Adrenal gland (tissue), 12 donors: ENCODE data around the gene AFAP1L2. TPM values are rescaled to one million over a fixed set of nuclear protein-coding genes. Genes with fewer than 3 reads are reported as not detected.

ENCODE experiments used
- DNase-seq, 7 donors: peaks; one replicate each; pipeline ENCODE4 v3.0.0-alpha.2; 2019 to 2020
- H3K27ac ChIP-seq, 5 donors: fragments of 200-600 bp; sonication (generic) in 4 of 5; 1 replicate in 3 of 5; 2 replicates in 2 of 5; pipeline versions ENCODE4 v1.5.1 to v1.8.0; 2016 to 2020; ENCODE audit warnings: mild to moderate bottlenecking in 1 of 5
- H3K27me3 ChIP-seq: fragments of 200-600 bp; 2 replicates; pipeline ENCODE4 v1.8.0; 2021
- H3K36me3 ChIP-seq, 2 donors: fragments of 200-600 bp; replicated peaks in 1 of 2; 1 replicate in 1 of 2; 2 replicates in 1 of 2; pipeline versions ENCODE4 v1.5.1 to v1.8.0; 2018 to 2022
- H3K4me1 ChIP-seq, 2 donors: fragments of 200-600 bp; replicated peaks in 1 of 2; 1 replicate in 1 of 2; 2 replicates in 1 of 2; pipeline versions ENCODE4 v1.5.1 to v1.8.0; 2018 to 2021
- H3K4me3 ChIP-seq, 4 donors: fragments of 200-600 bp; sonication (generic) in 3 of 4; one replicate each; pipeline ENCODE4 v1.5.1; 2016 to 2018
- H3K9me3 ChIP-seq, 3 donors: fragments of 200-600 bp; sonication (generic) in 1 of 3; replicated peaks in 1 of 3; 1 replicate in 2 of 3; 2 replicates in 1 of 3; pipeline versions ENCODE4 v1.5.1 to v1.8.0; 2016 to 2021
- CTCF ChIP-seq, 6 experiments: fragments of 450-650 bp in 4 of 6; fragments of 200-600 bp in 2 of 6; sonication (generic) in 1 of 6; IDR thresholded peaks; 1 replicate in 5 of 6; 2 replicates in 1 of 6; pipeline versions ENCODE4 v1.5.1 to v1.8.0; 2016 to 2021; ENCODE audit warnings: antibody characterized with exemption in 6 of 6, mild to moderate bottlenecking in 2 of 6, moderate library complexity in 1 of 6
- POLR2A ChIP-seq, 2 donors: fragments of 450-650 bp; IDR thresholded peaks; one replicate each; pipeline ENCODE4 v1.6.1; 2017; ENCODE audit warnings: antibody characterized with exemption in 2 of 2, mild to moderate bottlenecking in 2 of 2, moderate library complexity in 1 of 2
- WGBS, 4 donors: extraction: QIAGEN DNeasy Blood & Tissue Kit in 2 of 4; methylation state at CpG; one replicate each; pipeline versions ENCODE4 v1.1.5 to v1.1.7; 2013 to 2017; 5-methylcytosine and 5-hydroxymethylcytosine counted together
- intact Hi-C, 2 donors: fragments of 100-400 bp; cut with DNase I; formaldehyde crosslinking; loops; one replicate each; pipeline versions ENCODE4 v1.14.1 to v1.15.0; 2022 to 2023
- polyA plus RNA-seq, 3 donors: library from polyadenylated mRNA; stranded (reverse); fragments of 200-250 nt in 2 of 3; fragments of 350-450 nt in 1 of 3; fragmentation: Illumina TruSeq in 1 of 3; extraction: RNeasy Lipid Tissue Mini Kit (QIAGEN cat#74804) in 1 of 3; gene quantifications; one replicate each; pipeline ENCODE4 v1.2.3, GENCODE V29; 2013 to 2014
- total RNA-seq, 9 donors: library from RNA; depleted of rRNA in 4 of 9; stranded (reverse); fragments of >200 nt in 4 of 9; fragments of 120-200 nt in 1 of 9; fragmentation: NEBNext Ultra II Directional in 1 of 9; extraction: Animal tissue kit (Norgen Biotek cat#: 25700) in 1 of 9; gene quantifications; one replicate each; pipeline versions ENCODE4 v1.1.0 to v1.2.4, GENCODE V29; 2013 to 2023
- donor health status: healthy with polysubstance abuse.
- donor health status: Bipolar disorder and iron deficiency.
- donor health status: DM: yes; HTN: yes; CAD: no.
- donor health status: DM: no; HTN: no; CAD: no.
- donor health status: DM: no; HTN: no; CAD: no.
- donor health status: DM: yes; HTN: yes; CAD: no.

Gene AFAP1L2
- total and polyA plus RNA-seq, 12 donors, result 1.4 to 9.4 (median 3.7) TPM

GRCh38 chr10:114309364-114309651, 95.0 kb downstream of the AFAP1L2 start:
- no peak overlapping the region for H3K27ac ChIP-seq
- peaks cover 4 to 6% of the 10 kb centered on the region in 2 donors for H3K4me1 ChIP-seq
- intact Hi-C loops, result loop anchor here (5.0 to 10.0 kb wide), 5 partner anchors 123 to 485 kb away; no protein-coding TSS in a partner anchor
- WGBS, 4 donors, result 54 to 78% (median 65%) methylated on average over 3 of the region's 3 CpGs
- H3K27me3 ChIP-seq, result no peaks in the 10 kb centered on the region
- no peaks in the 10 kb centered on the region for H3K9me3 ChIP-seq
- TF ChIP-seq POLR2A (IDR thresholded peaks at IDR 0.05), result no peak
- no peak for TF ChIP-seq CTCF (IDR thresholded peaks at IDR 0.05)
- H3K4me3 ChIP-seq, result no peak overlapping the region
- no peaks in the 10 kb centered on the region for H3K36me3 ChIP-seq
- DNase-seq, result no peak

- Histone ChIP-seq H3K9me3 (no peaks in the 10 kb centered on the region), H3K36me3 (no peaks in the 10 kb centered on the region), H3K27me3 (no peaks in the 10 kb centered on the region), H3K4me1 (peaks cover 10% of the 10 kb centered on the region in 2 donors), H3K27ac (no peak overlapping the region), H3K4me3 (no peak overlapping the region)
- intact Hi-C loops, result loop anchor here (5.0 to 10.0 kb wide), 5 partner anchors 124 to 486 kb away; no protein-coding TSS in a partner anchor
- WGBS, 4 donors, result 61 to 69% (median 63%) methylated on average over 8 to 9 of the region's 9 CpGs
- TF ChIP-seq CTCF (IDR thresholded peaks at IDR 0.05) (no peak), POLR2A (IDR thresholded peaks at IDR 0.05) (no peak)
- DNase-seq, result no peak
Observed at GRCh38 chr10:114308531-114309363, 95.6 kb downstream of the AFAP1L2 start.

GRCh38 chr10:114307731-114308130, 96.6 kb downstream of the AFAP1L2 start:
- H3K36me3 ChIP-seq, result no peaks in the 10 kb centered on the region
- no peak for TF ChIP-seq POLR2A (IDR thresholded peaks at IDR 0.05)
- no peak for TF ChIP-seq CTCF (IDR thresholded peaks at IDR 0.05)
- H3K27me3 ChIP-seq, result no peaks in the 10 kb centered on the region
- intact Hi-C loops, result loop anchor here (5.0 to 10.0 kb wide), 5 partner anchors 125 to 487 kb away; no protein-coding TSS in a partner anchor
- H3K4me3 ChIP-seq, result no peak overlapping the region
- DNase-seq, result no peak
- H3K4me1 ChIP-seq, result peaks cover 10% of the 10 kb centered on the region in 2 donors
- H3K27ac ChIP-seq, result no peak overlapping the region
- WGBS, 4 donors, result 78 to 89% (median 85%) methylated on average over 8 to 10 of the region's 10 CpGs
- no peaks in the 10 kb centered on the region for H3K9me3 ChIP-seq

GRCh38 chr10:114306116-114306973, 98.0 kb downstream of the AFAP1L2 start:
- WGBS, 4 donors, result 83 to 89% (median 87%) methylated on average over 8 to 18 of the region's 19 CpGs
- Histone ChIP-seq H3K27me3 (no peaks in the 10 kb centered on the region), H3K9me3 (no peaks in the 10 kb centered on the region), H3K27ac (no peak overlapping the region), H3K4me1 (peaks cover 10% of the 10 kb centered on the region in 2 donors), H3K4me3 (no peak overlapping the region), H3K36me3 (no peaks in the 10 kb centered on the region)
- no peak for TF ChIP-seq POLR2A (IDR thresholded peaks at IDR 0.05)
- intact Hi-C loops, result loop anchor here (5.0 to 10.0 kb wide), 5 partner anchors 126 to 488 kb away; no protein-coding TSS in a partner anchor
- DNase-seq, result no peak
